Panc1 (cell line): Measurements from ENCODE around the gene SEMA4A. TPM values are rescaled to one million over a fixed set of nuclear protein-coding genes. Genes with fewer than 3 reads are reported as not detected.

ENCODE experiments used
- ATAC-seq: fragments of 200-7000 bp; cut with Tn5 transposase; 2 replicates; pipeline ENCODE4 v1.9.1; 2020; ENCODE audit warnings: mild to moderate bottlenecking, moderate library complexity
- BruUV-seq: library from RNA; stranded (reverse); fragments of 400-500 nt; replicated peaks from 2 replicates; lab custom pipeline; 2021; lab: Mats Ljungman, UMichigan
- CTCF ChIA-PET: fragments of 300-600 bp; sonication (Branson Sonifier 250); formaldehyde crosslinking; loops from one replicate; lab custom pipeline; 2022; ENCODE audit warnings: antibody characterized with exemption; lab: Charles Lee
- POLR2A ChIA-PET: fragments of 300-600 bp; sonication (Branson Sonifier 250); formaldehyde crosslinking; loops from one replicate; lab custom pipeline; 2022; ENCODE audit warnings: antibody characterized with exemption; lab: Charles Lee
- DNase-seq: peaks from one replicate; pipeline ENCODE4 v3.0.0-alpha.2; 2010; ENCODE audit warnings: low read depth, low spot score
- H3K27ac ChIP-seq: 2 replicates; pipeline ENCODE4 v1.5.1; 2011; ENCODE audit warnings: mild to moderate bottlenecking, low read length, inconsistent platforms
- H3K27me3 ChIP-seq: fragments of 200-500 bp; sonication (Bioruptor generic); 2 replicates; pipeline ENCODE4 v1.6.0; 2014; ENCODE audit warnings: low read length, inconsistent platforms; ENCODE audit not compliant: control insufficient read depth, insufficient read depth
- H3K36me3 ChIP-seq: fragments of 200-500 bp; sonication (Bioruptor generic); 2 replicates; pipeline ENCODE4 v1.5.1; 2014; ENCODE audit warnings: inconsistent platforms, mild to moderate bottlenecking, low read length, moderate library complexity; ENCODE audit not compliant: control insufficient read depth, insufficient read depth
- H3K4me1 ChIP-seq: 2 replicates; pipeline ENCODE4 v1.5.1; 2011; ENCODE audit warnings: inconsistent platforms, mild to moderate bottlenecking, low read length, moderate library complexity; ENCODE audit not compliant: control insufficient read depth, insufficient read depth
- H3K4me3 ChIP-seq, 2 experiments: 2 replicates each; pipeline ENCODE4 v1.5.1; 2011 to 2012; ENCODE audit warnings: low read depth in 2 of 2, low read length in 2 of 2, mild to moderate bottlenecking in 2 of 2, inconsistent platforms in 1 of 2, moderate library complexity in 1 of 2
- H3K9me3 ChIP-seq: fragments of 200-500 bp; sonication (Bioruptor generic); 2 replicates; pipeline ENCODE4 v1.5.1; 2014; ENCODE audit warnings: low read depth, mild to moderate bottlenecking, inconsistent platforms, low read length, moderate library complexity; ENCODE audit not compliant: control insufficient read depth, insufficient read depth
- CTCF ChIP-seq: fragments of 450-650 bp; IDR thresholded peaks from 2 replicates; pipeline ENCODE4 v1.5.1; 2017; ENCODE audit warnings: mild to moderate bottlenecking
- POLR2AphosphoS5 ChIP-seq: IDR thresholded peaks from 2 replicates; pipeline ENCODE4 v1.6.1; 2012; ENCODE audit warnings: mild to moderate bottlenecking, low read depth, low read length, moderate library complexity
- REST ChIP-seq, 2 experiments: IDR thresholded peaks; 2 replicates each; pipeline ENCODE4 v1.6.1; 2011 to 2012; ENCODE audit warnings: low read depth in 2 of 2, control low read depth in 1 of 2, low read length in 1 of 2, mild to moderate bottlenecking in 1 of 2, moderate library complexity in 1 of 2; ENCODE audit not compliant: insufficient read depth in 1 of 2
- SIN3A ChIP-seq: IDR thresholded peaks from 2 replicates; pipeline ENCODE4 v1.6.1; 2012; ENCODE audit warnings: low read depth, mild to moderate bottlenecking, low read length, moderate library complexity, borderline replicate concordance; ENCODE audit not compliant: insufficient read depth
- TCF7L2 ChIP-seq: IDR thresholded peaks from 2 replicates; pipeline ENCODE4 v1.6.1; 2011; ENCODE audit warnings: mild to moderate bottlenecking, low read depth, low read length, inconsistent platforms
- in situ Hi-C: cut with HindIII; loops from 2 replicates; pipeline ENCODE4 v1.10.0; 2016; ENCODE audit warnings: low sequenced_read_pairs, low pct_unique_long_range_greater_than_20kb
- intact Hi-C: fragments of 100-400 bp; cut with micrococcal nuclease; formaldehyde crosslinking; loops from one replicate; pipeline ENCODE4 v1.10.0; 2022; ENCODE audit not compliant: unreplicated experiment
- total RNA-seq: library from RNA; stranded (reverse); gene quantifications from one replicate; pipeline ENCODE4 v1.2.1, GENCODE V29; 2021; ENCODE audit not compliant: unreplicated experiment

Gene SEMA4A
- total RNA-seq, 1 experiment from 2014 or later: 0.21 TPM

- BruUV-seq: TSS peak; percentile 55
- no peak for TF ChIP-seq CTCF
- no peak for TF ChIP-seq REST (IDR thresholded peaks at IDR 0.05; ENCODE audit: insufficient read depth in 1 of 2, low read depth in 2 of 2, low read length in 1 of 2)
- TF ChIP-seq TCF7L2: no peak
- no peak for TF ChIP-seq SIN3A
- no peak for TF ChIP-seq POLR2AphosphoS5
- Histone ChIP-seq H3K27ac (no peak overlapping the region), H3K4me3 (no peak overlapping the region), H3K4me1 (peaks cover 16% of the 10 kb centered on the region), H3K9me3 (no peaks in the 10 kb centered on the region), H3K36me3 (peaks cover 25% of the 10 kb centered on the region), H3K27me3 (no peaks in the 10 kb centered on the region)
- ChIA-PET POLR2A (no interaction called here), CTCF (no interaction called here)
- ATAC-seq (no peak), DNase-seq (no peak)
- intact Hi-C loops (no loop called here), in situ Hi-C loops (no loop called here)
These were observed 17.2 kb upstream of the SEMA4A start for GRCh38 chr1:156135930-156136871.

GRCh38 chr1:156136970-156137483 lies 16.4 kb upstream of the SEMA4A start:
- Histone ChIP-seq H3K9me3 (no peaks in the 10 kb centered on the region), H3K4me3 (no peak overlapping the region), H3K4me1 (peaks cover 18% of the 10 kb centered on the region), H3K27me3 (no peaks in the 10 kb centered on the region), H3K36me3 (peaks cover 22% of the 10 kb centered on the region), H3K27ac (no peak overlapping the region)
- intact Hi-C loops (no loop called here), in situ Hi-C loops (no loop called here)
- BruUV-seq: no TSS peak
- DNase-seq: no peak
- TF ChIP-seq SIN3A (no peak), CTCF (no peak; the same call in 1 of the 2 replicates), TCF7L2 (no peak), REST (IDR thresholded peaks at IDR 0.05; ENCODE audit: insufficient read depth in 1 of 2, low read depth in 2 of 2, low read length in 1 of 2) (no peak), POLR2AphosphoS5 (no peak)
- ATAC-seq: no peak
- ChIA-PET CTCF (interaction anchor here (1.1 kb wide), 1 partner anchor 76 kb away, joined by 3 read pairs; the partner anchor contains the start of gene PMF1), POLR2A (no interaction called here)
